Activated naive CD4-positive, alpha-beta T cell treated with anti-CD3 and anti-CD28 coated beads, Interleukin-2, amount 50 U/mL, for 72 hours (primary cell): ENCODE results near the gene CYSLTR2. TPM values are rescaled to one million over a fixed set of nuclear protein-coding genes. Genes with fewer than 3 reads are reported as not detected.

Source experiments
- ATAC-seq, 2 donors: fragments of 150-1000 bp; cut with Tn5 transposase; 2 replicates each; pipeline ENCODE4 v1.10.0; 2021; ENCODE audit warnings: mild to moderate bottlenecking in 2 of 2, moderate library complexity in 2 of 2
- DNase-seq, 2 donors: peaks; one replicate each; pipeline ENCODE4 v3.0.0; 2021 to 2022; ENCODE audit warnings: low spot score in 2 of 2
- H3K27ac Mint-ChIP-seq, 2 donors: one replicate each; pipeline ENCODE4 v1.8.0; 2022; ENCODE audit warnings: mild to moderate bottlenecking in 2 of 2, mixed read lengths in 2 of 2
- H3K36me3 Mint-ChIP-seq, 2 donors: one replicate each; pipeline ENCODE4 v1.8.0; 2022; ENCODE audit warnings: mixed read lengths in 2 of 2
- H3K9me3 Mint-ChIP-seq, 2 donors: one replicate each; pipeline ENCODE4 v1.8.0; 2022; ENCODE audit warnings: mixed read lengths in 2 of 2
- total RNA-seq, 2 donors: library from RNA; stranded (reverse); gene quantifications; one replicate each; pipeline ENCODE4 v1.2.3, GENCODE V29; 2022

CYSLTR2 gene
- total RNA-seq: 1 to 10 TPM; 3.0 to 3.2 TPM

- DNase-seq (no peak), ATAC-seq (peak; percentile 85 to 91)
- Mint-ChIP-seq H3K9me3 (peaks cover 0 to 1% of the 10 kb centered on the region in 2 donors), H3K27ac (peak within 1 kb of the TSS; percentile 91), H3K36me3 (peaks cover 0 to 5% of the 10 kb centered on the region in 2 donors)
Measured at GRCh38 chr13:48653472-48653939, at the start of gene CYSLTR2. TSS of gene CYSLTR2 (plus strand) at chr13:48653929. CDS start at chr13:48706818, 52,889 bp downstream.

- no peak for DNase-seq
- Mint-ChIP-seq H3K27ac (no peak overlapping the region), H3K36me3 (peaks cover 12 to 23% of the 10 kb centered on the region in 2 donors), H3K9me3 (peaks cover 6 to 18% of the 10 kb centered on the region in 2 donors)
- ATAC-seq: no peak
Measured at GRCh38 chr13:48615049-48615448, 38.7 kb upstream of the CYSLTR2 start.

DNA sequence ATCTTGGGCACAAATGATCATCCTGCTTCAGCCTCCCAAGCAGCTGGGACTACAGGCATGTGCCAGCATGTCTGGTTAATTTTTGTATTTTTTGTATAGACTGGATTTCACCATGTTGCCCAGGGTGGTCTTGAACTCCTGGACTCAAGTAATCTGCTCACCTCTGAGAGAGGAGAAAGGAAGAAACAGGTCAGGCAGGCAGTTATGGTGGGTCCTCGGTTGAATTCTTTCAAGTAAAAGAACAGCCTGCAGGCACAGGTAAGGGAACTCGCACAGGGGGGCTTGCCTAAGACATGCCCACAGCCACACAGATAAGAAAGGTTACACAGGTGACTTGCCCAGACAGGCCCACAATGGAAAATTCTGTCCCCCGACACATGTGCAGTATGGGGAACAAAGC, 34.8 kb upstream of the CYSLTR2 start:
- DNase-seq: no peak
- ATAC-seq: no peak
- Mint-ChIP-seq H3K36me3 (peaks cover 26 to 36% of the 10 kb centered on the region in 2 donors), H3K9me3 (peaks cover 18 to 26% of the 10 kb centered on the region in 2 donors), H3K27ac (no peak overlapping the region)

- peaks cover 15 to 36% of the 10 kb centered on the region in 2 donors for H3K36me3 Mint-ChIP-seq
- DNase-seq (no peak), ATAC-seq (no peak)
- H3K9me3 Mint-ChIP-seq: peaks cover 14 to 26% of the 10 kb centered on the region in 2 donors
- H3K27ac Mint-ChIP-seq: no peak overlapping the region
Measured at GRCh38 chr13:48621056-48621455, 32.7 kb upstream of the CYSLTR2 start.

- ATAC-seq: no peak
- no peak for DNase-seq
- Mint-ChIP-seq H3K9me3 (peaks cover 8 to 19% of the 10 kb centered on the region in 2 donors), H3K36me3 (peaks cover 15 to 16% of the 10 kb centered on the region in 2 donors), H3K27ac (no peak overlapping the region)
Measured at GRCh38 chr13:48624016-48624415, 29.7 kb upstream of the CYSLTR2 start.

DNA sequence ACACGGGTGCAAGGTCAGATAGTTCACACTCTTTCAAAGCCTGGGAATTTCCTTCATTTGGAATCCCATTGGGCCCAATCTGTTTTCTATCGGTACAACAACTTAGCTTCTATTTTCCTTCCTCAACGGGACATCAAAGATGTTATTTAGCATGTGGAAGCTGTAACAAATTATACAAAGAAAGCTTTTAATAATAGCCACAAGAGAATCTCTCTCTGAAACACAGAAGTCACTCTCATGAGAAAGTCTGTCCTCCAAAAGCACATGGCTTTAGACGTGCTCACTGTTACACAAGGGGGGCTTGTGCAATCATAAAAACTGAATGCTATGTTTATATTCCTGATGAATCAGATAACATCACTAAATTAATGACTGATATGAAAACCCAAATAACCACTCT, 28.9 kb upstream of the CYSLTR2 start:
- ATAC-seq: no peak
- H3K9me3 Mint-ChIP-seq: peaks cover 8 to 24% of the 10 kb centered on the region in 2 donors
- no peak overlapping the region for H3K27ac Mint-ChIP-seq
- peaks cover 14 to 15% of the 10 kb centered on the region in 2 donors for H3K36me3 Mint-ChIP-seq
- DNase-seq: no peak

- H3K36me3 Mint-ChIP-seq: peaks cover 9 to 10% of the 10 kb centered on the region in 2 donors
- ATAC-seq: no peak
- H3K27ac Mint-ChIP-seq: no peak overlapping the region
Measured at GRCh38 chr13:48625413-48626076, 28.2 kb upstream of the CYSLTR2 start.

GRCh38 chr13:48626077-48626449, 27.7 kb upstream of the CYSLTR2 start:
- Mint-ChIP-seq H3K36me3 (peaks cover 7% of the 10 kb centered on the region in 2 donors), H3K27ac (no peak overlapping the region), H3K9me3 (peaks cover 7 to 17% of the 10 kb centered on the region in 2 donors)
- ATAC-seq: no peak
- no peak for DNase-seq

More at GRCh38 chr13:48625413-48626076, 28.2 kb upstream of the CYSLTR2 start:
- no peak for DNase-seq
- H3K9me3 Mint-ChIP-seq: peaks cover 8 to 18% of the 10 kb centered on the region in 2 donors

- H3K27ac Mint-ChIP-seq: no peak overlapping the region
- DNase-seq (no peak), ATAC-seq (no peak)
- H3K9me3 Mint-ChIP-seq: peaks cover 0 to 15% of the 10 kb centered on the region in 2 donors
- no peaks in the 10 kb centered on the region for H3K36me3 Mint-ChIP-seq
Measured at GRCh38 chr13:48626726-48627451, 26.8 kb upstream of the CYSLTR2 start.

GRCh38 chr13:48629277-48629676, 24.5 kb upstream of the CYSLTR2 start:
- DNase-seq (no peak), ATAC-seq (no peak)
- Mint-ChIP-seq H3K36me3 (peaks cover 0 to 6% of the 10 kb centered on the region in 2 donors), H3K27ac (no peak overlapping the region), H3K9me3 (peaks cover 0 to 25% of the 10 kb centered on the region in 2 donors)

- peaks cover 0 to 6% of the 10 kb centered on the region in 2 donors for H3K36me3 Mint-ChIP-seq
- DNase-seq (no peak), ATAC-seq (no peak)
- H3K9me3 Mint-ChIP-seq: peaks cover 0 to 25% of the 10 kb centered on the region in 2 donors
- peak overlapping the region in 1 of 2 donors; percentile 27 for H3K27ac Mint-ChIP-seq
Measured at GRCh38 chr13:48630291-48630690, 23.4 kb upstream of the CYSLTR2 start.

DNA sequence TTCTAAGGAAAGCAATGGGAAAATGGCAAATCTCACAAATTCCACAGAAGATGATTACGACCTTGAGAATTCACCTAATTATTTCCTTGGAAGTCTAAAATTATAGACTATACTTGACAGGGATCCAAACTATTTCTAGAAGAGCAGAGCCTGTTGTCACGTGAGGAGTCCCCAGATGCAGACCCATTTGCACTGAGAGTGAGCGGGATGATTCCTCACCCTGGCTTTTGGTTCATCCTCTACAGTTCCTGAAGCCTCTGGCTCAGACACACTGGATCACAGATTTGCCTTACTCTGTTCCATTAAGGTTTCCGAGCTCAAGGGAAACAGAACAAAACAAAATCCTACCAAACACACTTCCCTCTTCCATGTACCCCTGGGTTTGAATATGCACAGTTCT, 23.0 kb upstream of the CYSLTR2 start:
- H3K9me3 Mint-ChIP-seq: peaks cover 0 to 25% of the 10 kb centered on the region in 2 donors
- H3K36me3 Mint-ChIP-seq: peaks cover 0 to 6% of the 10 kb centered on the region in 2 donors
- H3K27ac Mint-ChIP-seq: no peak overlapping the region
- DNase-seq: no peak
- no peak for ATAC-seq

DNA sequence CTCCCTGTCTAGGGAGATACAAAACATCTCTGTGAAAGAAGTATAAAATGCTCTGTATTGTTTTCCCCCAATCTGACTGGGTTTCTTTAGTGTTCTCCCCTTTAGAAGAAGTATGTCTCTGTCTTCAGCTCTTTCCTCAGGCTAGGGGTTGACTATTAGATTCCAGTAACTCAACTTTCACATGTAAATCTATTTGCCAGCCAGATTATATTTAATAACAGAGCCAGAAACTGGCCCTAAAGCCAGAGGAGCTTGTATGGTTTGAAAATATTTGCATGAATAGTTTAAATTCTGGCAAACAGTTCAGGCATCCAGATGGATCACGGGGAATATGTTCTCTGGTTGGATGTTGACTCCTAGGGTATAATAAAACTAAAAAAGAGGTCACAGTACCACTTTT, 22.3 kb upstream of the CYSLTR2 start:
- Mint-ChIP-seq H3K36me3 (peaks cover 0 to 9% of the 10 kb centered on the region in 2 donors), H3K9me3 (peaks cover 3 to 29% of the 10 kb centered on the region in 2 donors), H3K27ac (no peak overlapping the region)
- ATAC-seq: no peak
- DNase-seq: no peak

GRCh38 chr13:48633700-48634099, 20.0 kb upstream of the CYSLTR2 start:
- DNase-seq: no peak
- Mint-ChIP-seq H3K9me3 (peaks cover 5 to 33% of the 10 kb centered on the region in 2 donors), H3K36me3 (peaks cover 0 to 13% of the 10 kb centered on the region in 2 donors), H3K27ac (peak overlapping the region in 1 of 2 donors; percentile 53)
- peak in 1 of 2 donors; percentile 78 for ATAC-seq

- Mint-ChIP-seq H3K36me3 (peaks cover 0 to 13% of the 10 kb centered on the region in 2 donors), H3K27ac (no peak overlapping the region), H3K9me3 (peaks cover 5 to 33% of the 10 kb centered on the region in 2 donors)
- no peak for DNase-seq
- ATAC-seq: no peak
Measured at GRCh38 chr13:48634636-48635035, 19.1 kb upstream of the CYSLTR2 start.

GRCh38 chr13:48635478-48635877, 18.3 kb upstream of the CYSLTR2 start:
- no peak for ATAC-seq

GRCh38 chr13:48636550-48636949, 17.2 kb upstream of the CYSLTR2 start:
- DNase-seq (no peak), ATAC-seq (no peak)
- Mint-ChIP-seq H3K9me3 (peaks cover 5 to 28% of the 10 kb centered on the region in 2 donors), H3K36me3 (peaks cover 0 to 13% of the 10 kb centered on the region in 2 donors), H3K27ac (no peak overlapping the region)

More at GRCh38 chr13:48635478-48635877, 18.3 kb upstream of the CYSLTR2 start:
- Mint-ChIP-seq H3K36me3 (peaks cover 0 to 13% of the 10 kb centered on the region in 2 donors), H3K27ac (no peak overlapping the region), H3K9me3 (peaks cover 5 to 33% of the 10 kb centered on the region in 2 donors)
- DNase-seq: no peak
